ENCODE results near the gene TIGD2. TPM values are rescaled to one million over a fixed set of nuclear protein-coding genes. Genes with fewer than 3 reads are reported as not detected.

TIGD2 gene
- total and polyA plus RNA-seq, 2 experiments from 2014 or later = 2.1 to 6.7 TPM

DNA sequence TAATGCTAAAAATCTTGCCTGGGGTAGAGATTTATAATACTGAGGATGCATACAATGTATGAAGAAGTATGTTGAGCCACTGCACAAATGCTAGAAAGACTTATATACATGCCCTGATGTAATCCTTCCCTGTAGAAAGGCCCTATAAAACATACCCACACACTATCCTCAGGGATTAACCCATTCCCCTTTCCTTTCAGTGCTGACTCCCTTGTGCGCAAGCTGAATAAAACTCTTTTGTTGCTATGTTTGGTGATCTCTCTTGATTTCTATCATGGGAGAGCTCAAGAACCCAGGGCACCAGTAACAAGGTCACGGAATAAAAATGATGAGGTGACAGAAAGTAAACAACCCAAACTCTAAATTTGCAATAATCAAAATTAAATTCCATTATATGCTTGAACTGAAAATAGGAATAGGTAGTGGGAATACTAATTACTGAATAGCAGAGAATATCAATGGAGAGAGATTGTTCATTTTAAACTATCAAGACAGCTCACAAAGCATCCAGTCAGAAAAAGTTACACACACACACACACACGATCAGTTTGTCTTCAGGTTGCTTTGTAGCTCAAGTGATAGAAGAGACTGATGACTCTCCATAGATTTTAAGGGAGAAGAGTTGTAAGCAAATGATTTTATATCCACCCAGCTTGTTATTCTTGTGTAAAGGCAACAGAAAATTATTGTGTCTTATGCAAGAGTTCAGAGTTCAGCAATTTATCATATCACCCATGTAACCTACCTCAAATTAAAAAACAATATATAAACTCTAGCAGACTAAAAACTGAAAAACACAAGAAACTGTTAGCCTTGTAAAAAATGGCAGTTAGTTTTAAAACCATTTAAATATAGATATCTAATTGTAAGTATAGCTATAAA is 14.8 kb downstream of the TIGD2 start:
- Histone ChIP-seq H3K4me1 (ENCODE audit: insufficient read depth) (peaks cover 7% of the 10 kb centered on the region; the same call in 1 of the 2 replicates), H3K9me2 (ENCODE audit: insufficient read depth) (no peaks in the 10 kb centered on the region), H3K4me3 (no peak overlapping the region), H3K79me2 (replicated peaks; ENCODE audit: insufficient read depth) (no peaks in the 10 kb centered on the region), H3K27ac (ENCODE audit: low read depth) (no peak overlapping the region), H3K4me2 (no peak overlapping the region), H3K36me3 (ENCODE audit: insufficient read depth) (no peaks in the 10 kb centered on the region), H3F3A (replicated peaks; ENCODE audit: low read depth) (no peaks in the 10 kb centered on the region), H3K27me3 (ENCODE audit: insufficient read depth) (no peaks in the 10 kb centered on the region), H2AFZ (no peak overlapping the region), H4K20me1 (replicated peaks; ENCODE audit: insufficient read depth) (no peaks in the 10 kb centered on the region)
- Mint-ChIP-seq H3K27me3 (ENCODE audit: insufficient read depth, low read depth, poor library complexity) (no peaks in the 10 kb centered on the region), H3K4me1 (peaks cover 6% of the 10 kb centered on the region; the same call in 2 of the 3 replicates), H3K4me3 (no peak overlapping the region), H3K36me3 (ENCODE audit: low read depth) (peaks cover 16% of the 10 kb centered on the region), H3K27ac (no peak overlapping the region), H3K9me3 (peaks cover 8% of the 10 kb centered on the region; the same call in 2 of the 3 replicates)
- no peak for DNase-seq (ENCODE audit: low spot score)
- TF ChIP-seq, protein P1, sequence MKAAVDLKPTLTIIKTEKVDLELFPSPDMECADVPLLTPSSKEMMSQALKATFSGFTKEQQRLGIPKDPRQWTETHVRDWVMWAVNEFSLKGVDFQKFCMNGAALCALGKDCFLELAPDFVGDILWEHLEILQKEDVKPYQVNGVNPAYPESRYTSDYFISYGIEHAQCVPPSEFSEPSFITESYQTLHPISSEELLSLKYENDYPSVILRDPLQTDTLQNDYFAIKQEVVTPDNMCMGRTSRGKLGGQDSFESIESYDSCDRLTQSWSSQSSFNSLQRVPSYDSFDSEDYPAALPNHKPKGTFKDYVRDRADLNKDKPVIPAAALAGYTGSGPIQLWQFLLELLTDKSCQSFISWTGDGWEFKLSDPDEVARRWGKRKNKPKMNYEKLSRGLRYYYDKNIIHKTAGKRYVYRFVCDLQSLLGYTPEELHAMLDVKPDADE (IDR thresholded peaks at IDR 0.05) = no peak
- TF ChIP-seq, protein P2, sequence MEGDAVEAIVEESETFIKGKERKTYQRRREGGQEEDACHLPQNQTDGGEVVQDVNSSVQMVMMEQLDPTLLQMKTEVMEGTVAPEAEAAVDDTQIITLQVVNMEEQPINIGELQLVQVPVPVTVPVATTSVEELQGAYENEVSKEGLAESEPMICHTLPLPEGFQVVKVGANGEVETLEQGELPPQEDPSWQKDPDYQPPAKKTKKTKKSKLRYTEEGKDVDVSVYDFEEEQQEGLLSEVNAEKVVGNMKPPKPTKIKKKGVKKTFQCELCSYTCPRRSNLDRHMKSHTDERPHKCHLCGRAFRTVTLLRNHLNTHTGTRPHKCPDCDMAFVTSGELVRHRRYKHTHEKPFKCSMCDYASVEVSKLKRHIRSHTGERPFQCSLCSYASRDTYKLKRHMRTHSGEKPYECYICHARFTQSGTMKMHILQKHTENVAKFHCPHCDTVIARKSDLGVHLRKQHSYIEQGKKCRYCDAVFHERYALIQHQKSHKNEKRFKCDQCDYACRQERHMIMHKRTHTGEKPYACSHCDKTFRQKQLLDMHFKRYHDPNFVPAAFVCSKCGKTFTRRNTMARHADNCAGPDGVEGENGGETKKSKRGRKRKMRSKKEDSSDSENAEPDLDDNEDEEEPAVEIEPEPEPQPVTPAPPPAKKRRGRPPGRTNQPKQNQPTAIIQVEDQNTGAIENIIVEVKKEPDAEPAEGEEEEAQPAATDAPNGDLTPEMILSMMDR (conservative IDR thresholded peaks at IDR 0.05; ENCODE audit: low read depth in 2 of 2) = no peak
- TF ChIP-seq EZH2phosphoT487 (IDR thresholded peaks at IDR 0.05; ENCODE audit: unreplicated experiment) = no peak
- no peak for TF ChIP-seq ZNF114 (CRISPR knock-in tag; IDR thresholded peaks at IDR 0.05)
- TF ChIP-seq STAT1 (IDR thresholded peaks at IDR 0.05; ENCODE audit: unreplicated experiment) = no peak
- TF ChIP-seq, protein P3, sequence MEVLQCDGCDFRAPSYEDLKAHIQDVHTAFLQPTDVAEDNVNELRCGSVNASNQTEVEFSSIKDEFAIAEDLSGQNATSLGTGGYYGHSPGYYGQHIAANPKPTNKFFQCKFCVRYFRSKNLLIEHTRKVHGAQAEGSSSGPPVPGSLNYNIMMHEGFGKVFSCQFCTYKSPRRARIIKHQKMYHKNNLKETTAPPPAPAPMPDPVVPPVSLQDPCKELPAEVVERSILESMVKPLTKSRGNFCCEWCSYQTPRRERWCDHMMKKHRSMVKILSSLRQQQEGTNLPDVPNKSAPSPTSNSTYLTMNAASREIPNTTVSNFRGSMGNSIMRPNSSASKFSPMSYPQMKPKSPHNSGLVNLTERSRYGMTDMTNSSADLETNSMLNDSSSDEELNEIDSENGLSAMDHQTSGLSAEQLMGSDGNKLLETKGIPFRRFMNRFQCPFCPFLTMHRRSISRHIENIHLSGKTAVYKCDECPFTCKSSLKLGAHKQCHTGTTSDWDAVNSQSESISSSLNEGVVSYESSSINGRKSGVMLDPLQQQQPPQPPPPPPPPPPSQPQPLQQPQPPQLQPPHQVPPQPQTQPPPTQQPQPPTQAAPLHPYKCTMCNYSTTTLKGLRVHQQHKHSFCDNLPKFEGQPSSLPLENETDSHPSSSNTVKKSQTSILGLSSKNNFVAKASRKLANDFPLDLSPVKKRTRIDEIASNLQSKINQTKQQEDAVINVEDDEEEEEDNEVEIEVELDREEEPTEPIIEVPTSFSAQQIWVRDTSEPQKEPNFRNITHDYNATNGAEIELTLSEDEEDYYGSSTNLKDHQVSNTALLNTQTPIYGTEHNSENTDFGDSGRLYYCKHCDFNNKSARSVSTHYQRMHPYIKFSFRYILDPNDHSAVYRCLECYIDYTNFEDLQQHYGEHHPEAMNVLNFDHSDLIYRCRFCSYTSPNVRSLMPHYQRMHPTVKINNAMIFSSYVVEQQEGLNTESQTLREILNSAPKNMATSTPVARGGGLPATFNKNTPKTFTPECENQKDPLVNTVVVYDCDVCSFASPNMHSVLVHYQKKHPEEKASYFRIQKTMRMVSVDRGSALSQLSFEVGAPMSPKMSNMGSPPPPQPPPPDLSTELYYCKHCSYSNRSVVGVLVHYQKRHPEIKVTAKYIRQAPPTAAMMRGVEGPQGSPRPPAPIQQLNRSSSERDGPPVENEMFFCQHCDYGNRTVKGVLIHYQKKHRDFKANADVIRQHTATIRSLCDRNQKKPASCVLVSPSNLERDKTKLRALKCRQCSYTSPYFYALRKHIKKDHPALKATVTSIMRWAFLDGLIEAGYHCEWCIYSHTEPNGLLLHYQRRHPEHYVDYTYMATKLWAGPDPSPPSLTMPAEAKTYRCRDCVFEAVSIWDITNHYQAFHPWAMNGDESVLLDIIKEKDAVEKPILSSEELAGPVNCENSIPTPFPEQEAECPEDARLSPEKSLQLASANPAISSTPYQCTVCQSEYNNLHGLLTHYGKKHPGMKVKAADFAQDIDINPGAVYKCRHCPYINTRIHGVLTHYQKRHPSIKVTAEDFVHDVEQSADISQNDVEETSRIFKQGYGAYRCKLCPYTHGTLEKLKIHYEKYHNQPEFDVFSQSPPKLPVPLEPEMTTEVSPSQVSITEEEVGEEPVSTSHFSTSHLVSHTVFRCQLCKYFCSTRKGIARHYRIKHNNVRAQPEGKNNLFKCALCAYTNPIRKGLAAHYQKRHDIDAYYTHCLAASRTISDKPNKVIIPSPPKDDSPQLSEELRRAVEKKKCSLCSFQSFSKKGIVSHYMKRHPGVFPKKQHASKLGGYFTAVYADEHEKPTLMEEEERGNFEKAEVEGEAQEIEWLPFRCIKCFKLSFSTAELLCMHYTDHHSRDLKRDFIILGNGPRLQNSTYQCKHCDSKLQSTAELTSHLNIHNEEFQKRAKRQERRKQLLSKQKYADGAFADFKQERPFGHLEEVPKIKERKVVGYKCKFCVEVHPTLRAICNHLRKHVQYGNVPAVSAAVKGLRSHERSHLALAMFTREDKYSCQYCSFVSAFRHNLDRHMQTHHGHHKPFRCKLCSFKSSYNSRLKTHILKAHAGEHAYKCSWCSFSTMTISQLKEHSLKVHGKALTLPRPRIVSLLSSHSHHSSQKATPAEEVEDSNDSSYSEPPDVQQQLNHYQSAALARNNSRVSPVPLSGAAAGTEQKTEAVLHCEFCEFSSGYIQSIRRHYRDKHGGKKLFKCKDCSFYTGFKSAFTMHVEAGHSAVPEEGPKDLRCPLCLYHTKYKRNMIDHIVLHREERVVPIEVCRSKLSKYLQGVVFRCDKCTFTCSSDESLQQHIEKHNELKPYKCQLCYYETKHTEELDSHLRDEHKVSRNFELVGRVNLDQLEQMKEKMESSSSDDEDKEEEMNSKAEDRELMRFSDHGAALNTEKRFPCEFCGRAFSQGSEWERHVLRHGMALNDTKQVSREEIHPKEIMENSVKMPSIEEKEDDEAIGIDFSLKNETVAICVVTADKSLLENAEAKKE (CRISPR knock-in tag; IDR thresholded peaks at IDR 0.05) = no peak
- TF ChIP-seq, protein P4, sequence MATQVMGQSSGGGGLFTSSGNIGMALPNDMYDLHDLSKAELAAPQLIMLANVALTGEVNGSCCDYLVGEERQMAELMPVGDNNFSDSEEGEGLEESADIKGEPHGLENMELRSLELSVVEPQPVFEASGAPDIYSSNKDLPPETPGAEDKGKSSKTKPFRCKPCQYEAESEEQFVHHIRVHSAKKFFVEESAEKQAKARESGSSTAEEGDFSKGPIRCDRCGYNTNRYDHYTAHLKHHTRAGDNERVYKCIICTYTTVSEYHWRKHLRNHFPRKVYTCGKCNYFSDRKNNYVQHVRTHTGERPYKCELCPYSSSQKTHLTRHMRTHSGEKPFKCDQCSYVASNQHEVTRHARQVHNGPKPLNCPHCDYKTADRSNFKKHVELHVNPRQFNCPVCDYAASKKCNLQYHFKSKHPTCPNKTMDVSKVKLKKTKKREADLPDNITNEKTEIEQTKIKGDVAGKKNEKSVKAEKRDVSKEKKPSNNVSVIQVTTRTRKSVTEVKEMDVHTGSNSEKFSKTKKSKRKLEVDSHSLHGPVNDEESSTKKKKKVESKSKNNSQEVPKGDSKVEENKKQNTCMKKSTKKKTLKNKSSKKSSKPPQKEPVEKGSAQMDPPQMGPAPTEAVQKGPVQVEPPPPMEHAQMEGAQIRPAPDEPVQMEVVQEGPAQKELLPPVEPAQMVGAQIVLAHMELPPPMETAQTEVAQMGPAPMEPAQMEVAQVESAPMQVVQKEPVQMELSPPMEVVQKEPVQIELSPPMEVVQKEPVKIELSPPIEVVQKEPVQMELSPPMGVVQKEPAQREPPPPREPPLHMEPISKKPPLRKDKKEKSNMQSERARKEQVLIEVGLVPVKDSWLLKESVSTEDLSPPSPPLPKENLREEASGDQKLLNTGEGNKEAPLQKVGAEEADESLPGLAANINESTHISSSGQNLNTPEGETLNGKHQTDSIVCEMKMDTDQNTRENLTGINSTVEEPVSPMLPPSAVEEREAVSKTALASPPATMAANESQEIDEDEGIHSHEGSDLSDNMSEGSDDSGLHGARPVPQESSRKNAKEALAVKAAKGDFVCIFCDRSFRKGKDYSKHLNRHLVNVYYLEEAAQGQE (IDR thresholded peaks at IDR 0.05; ENCODE audit: unreplicated experiment) = no peak
- no peak for TF ChIP-seq EZH2 (IDR thresholded peaks at IDR 0.05; ENCODE audit: low read depth, unreplicated experiment)
- TF ChIP-seq JUNB (IDR thresholded peaks at IDR 0.05; ENCODE audit: unreplicated experiment) = no peak
- no peak for ATAC-seq

All from GM23338 (cell line).